ENCODE measurements around the gene PIK3C2B.
"Not testable (repeated sequence)": the region's sequence is repeated elsewhere in the genome, so short reads cannot be mapped to it uniquely, and the experiment has no call there.

Gene PIK3C2B, protein sequence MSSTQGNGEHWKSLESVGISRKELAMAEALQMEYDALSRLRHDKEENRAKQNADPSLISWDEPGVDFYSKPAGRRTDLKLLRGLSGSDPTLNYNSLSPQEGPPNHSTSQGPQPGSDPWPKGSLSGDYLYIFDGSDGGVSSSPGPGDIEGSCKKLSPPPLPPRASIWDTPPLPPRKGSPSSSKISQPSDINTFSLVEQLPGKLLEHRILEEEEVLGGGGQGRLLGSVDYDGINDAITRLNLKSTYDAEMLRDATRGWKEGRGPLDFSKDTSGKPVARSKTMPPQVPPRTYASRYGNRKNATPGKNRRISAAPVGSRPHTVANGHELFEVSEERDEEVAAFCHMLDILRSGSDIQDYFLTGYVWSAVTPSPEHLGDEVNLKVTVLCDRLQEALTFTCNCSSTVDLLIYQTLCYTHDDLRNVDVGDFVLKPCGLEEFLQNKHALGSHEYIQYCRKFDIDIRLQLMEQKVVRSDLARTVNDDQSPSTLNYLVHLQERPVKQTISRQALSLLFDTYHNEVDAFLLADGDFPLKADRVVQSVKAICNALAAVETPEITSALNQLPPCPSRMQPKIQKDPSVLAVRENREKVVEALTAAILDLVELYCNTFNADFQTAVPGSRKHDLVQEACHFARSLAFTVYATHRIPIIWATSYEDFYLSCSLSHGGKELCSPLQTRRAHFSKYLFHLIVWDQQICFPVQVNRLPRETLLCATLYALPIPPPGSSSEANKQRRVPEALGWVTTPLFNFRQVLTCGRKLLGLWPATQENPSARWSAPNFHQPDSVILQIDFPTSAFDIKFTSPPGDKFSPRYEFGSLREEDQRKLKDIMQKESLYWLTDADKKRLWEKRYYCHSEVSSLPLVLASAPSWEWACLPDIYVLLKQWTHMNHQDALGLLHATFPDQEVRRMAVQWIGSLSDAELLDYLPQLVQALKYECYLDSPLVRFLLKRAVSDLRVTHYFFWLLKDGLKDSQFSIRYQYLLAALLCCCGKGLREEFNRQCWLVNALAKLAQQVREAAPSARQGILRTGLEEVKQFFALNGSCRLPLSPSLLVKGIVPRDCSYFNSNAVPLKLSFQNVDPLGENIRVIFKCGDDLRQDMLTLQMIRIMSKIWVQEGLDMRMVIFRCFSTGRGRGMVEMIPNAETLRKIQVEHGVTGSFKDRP (N-terminal part only)

DNA sequence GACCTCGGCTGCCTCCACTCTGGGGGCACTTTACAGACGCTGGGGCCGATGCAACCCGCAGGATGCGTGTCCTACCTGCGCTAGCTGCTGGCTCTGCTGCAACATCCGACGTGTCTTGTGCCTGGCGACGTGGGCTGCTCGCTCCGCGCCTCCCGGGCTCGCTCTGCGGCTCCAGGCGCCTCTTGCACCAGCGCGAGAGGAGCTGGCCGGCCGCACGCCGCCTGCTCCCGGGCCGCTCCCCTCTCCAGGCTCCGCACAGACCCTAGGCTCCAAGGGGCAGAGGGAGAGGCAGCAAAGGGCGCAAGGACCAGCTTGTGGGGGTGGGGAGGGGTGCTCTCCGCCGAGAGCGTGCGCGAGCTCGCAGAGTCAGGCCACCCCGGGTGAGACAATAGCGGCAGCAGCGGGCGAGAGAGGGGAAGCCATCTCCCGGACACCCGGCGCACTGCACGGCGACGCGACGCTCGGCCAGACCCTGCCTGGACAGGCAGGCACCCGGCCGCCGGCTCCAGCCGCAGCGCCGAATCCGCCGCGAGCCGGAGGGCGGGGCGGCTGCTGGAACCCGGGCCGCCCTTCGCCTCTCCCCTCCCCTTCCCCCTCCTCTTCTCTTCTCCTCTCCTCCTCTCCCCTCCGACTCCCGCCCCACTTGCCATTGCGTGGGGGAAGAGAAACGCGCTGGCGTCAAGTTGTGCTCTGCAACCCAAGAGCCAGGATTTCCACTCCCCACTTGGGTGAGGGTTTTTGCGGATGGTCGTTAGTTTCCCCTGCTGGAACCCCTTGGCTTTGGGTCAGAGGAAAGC, at the start of gene PIK3C2B:
PIK3C2B (minus strand) TSS at position 525 of the 797 bp plus-strand sequence. CDS start 25,003 bp downstream, outside the sequence.
- peak; percentile 86 for DNase-seq

DNA sequence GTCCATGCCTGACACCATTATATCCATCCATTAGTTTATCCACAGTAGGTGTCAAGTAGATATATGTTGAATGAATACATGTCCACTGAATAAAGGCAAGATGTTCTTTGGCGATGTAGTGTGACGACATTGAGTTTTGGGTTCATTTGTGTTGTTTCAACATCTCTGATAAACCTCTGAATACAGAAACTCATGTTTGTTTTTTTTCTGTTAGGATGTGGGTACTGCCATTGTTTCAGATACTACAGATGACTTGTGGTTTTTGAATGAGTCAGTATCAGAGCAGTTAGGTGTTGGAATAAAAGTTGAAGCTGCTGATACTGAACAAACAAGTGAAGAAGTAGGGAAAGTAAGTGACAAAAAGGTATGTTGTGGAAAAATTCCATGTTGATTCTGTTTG, 49.7 kb upstream of the PIK3C2B start:
- DNase-seq: no peak

DNA sequence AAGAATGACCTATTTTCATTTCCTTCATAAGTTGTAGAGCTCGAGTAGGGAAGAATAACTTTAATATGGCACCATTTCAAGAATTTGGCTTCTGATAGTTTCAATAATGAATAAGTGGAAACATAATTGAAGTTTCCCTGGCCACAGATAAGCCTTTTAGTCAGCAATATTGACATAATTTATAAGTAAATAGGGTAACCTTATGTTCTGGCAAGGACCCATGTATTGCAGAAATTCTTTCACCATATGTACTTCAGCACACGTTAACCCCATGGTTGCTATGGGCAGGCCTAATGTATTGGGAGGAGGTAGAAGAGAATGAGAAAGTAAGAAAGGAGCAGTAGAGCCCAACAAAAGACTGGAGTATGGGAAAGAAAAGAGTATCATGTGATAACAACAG, 47.0 kb upstream of the PIK3C2B start:
- no peak for DNase-seq

DNA sequence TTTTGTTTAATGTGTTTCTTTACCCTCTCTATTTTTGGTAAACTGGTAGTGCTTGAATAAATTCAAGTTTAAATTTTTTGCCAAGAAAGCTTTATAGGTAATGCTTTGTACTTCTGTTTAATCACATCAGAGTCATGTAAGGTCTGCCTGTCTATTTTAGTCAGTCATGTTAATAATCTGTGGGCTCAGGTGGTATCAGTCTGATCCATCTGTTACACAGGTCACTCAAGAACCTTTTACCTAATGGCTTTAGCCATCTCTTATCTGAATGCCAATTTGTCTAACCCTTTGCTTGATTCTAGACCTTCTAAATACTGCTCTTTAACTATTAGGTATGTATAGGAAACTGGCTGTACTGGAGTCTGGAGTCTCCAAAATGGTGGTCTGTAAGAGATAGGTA, 38.2 kb upstream of the PIK3C2B start:
- no peak for DNase-seq

DNA sequence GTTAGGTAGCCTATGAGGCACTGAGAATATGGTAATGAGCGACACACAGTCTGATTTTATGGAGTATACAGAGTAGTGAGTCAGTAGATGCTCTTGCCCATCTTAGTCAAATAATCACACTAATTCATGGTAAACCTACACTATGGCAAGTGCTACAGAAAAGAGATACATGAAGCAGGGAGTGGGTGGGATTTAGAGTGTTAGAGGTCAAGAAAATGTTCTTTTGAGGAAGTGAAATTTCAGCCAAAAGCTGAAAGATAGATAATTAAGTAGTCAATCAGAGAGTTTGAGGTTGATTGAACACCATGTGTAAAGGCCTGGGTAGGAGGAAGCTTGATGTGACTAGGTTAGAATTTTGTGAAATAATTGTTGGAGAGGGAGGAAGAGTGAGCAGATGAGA, 36.3 kb upstream of the PIK3C2B start:
- no peak for DNase-seq

DNA sequence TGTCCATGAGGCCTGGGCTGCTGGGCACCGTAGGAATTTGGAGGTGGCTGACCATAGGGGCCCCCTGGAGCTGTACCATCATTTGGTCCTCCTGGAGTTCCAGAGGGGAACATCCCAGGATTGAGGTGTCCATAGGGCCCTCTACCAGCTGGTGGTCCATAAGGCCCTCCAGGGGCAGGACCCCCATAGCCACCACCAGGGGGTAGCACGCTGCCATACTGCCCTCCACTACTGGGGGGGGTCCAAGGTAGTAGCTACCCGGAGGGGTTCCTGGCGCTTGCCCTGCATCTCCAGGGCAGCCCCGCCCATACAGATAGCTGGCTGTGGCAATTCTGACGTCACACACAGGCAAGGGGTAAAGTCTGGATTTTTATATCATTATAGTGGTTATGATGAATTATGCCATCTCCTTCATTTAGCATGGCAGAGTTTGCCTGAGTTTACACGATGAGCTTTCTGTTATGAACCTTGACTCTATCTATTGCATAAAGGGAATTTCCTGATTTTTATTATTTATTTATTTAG, 34.8 kb upstream of the PIK3C2B start:
- no peak for DNase-seq

DNA sequence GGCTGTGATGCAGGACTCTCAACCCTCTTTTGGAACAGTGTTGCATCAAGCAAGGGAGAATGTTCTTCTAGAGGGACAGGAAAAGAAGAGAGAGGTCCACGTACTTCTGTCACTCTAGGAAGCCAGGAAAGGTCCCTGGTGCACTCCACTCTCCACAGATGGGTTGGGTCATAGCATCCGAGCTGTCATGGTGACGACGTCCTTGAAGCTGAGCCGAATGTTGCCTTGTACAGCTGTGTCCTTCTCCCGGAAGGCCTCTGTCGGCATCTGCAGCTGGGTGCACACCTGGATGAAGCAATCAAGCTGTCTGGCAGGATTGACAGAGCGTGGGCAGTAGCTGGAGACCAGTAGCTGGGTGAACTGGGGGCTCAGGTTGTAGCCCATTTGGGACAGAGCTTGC, 34.1 kb upstream of the PIK3C2B start:
- no peak for DNase-seq

DNA sequence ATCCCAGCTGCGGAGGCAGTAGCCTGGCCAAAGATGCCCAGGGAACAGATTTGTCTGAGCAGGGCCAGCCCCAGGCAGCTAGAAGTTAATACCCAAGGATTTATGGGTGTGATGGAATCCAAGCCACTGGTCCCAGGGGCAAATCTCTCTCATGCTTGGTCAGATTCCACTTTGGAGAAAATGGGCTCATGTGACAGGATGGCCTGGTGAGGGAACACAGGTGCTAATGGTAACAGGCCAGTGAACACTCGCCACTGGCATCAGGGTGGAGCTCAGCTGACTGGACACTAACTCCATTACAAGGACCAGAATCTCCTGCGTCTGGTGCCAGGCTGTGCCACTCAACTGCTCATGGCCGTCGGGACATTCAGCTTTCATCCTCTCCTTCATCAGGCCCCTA, 33.6 kb upstream of the PIK3C2B start:
- DNase-seq: no peak

DNA sequence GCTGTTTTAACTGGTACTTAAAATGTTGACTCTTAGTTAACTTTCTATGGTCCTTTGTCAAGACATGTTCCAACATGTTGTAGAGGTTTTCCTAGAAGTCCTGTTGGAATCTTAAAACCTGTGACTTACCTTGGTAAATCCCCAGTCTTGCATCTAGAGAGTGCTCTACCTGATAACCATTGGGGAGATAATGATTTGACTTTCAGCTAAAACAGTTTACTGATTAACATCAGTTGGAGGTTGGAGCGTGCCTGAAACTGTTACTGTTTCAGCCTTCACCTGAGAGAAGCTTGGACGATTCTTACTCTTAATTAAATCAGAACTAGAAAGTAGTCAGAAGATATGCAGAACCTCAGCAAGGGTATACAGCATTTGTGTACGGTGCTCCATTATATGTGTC, 30.4 kb upstream of the PIK3C2B start:
- no peak for DNase-seq

DNA sequence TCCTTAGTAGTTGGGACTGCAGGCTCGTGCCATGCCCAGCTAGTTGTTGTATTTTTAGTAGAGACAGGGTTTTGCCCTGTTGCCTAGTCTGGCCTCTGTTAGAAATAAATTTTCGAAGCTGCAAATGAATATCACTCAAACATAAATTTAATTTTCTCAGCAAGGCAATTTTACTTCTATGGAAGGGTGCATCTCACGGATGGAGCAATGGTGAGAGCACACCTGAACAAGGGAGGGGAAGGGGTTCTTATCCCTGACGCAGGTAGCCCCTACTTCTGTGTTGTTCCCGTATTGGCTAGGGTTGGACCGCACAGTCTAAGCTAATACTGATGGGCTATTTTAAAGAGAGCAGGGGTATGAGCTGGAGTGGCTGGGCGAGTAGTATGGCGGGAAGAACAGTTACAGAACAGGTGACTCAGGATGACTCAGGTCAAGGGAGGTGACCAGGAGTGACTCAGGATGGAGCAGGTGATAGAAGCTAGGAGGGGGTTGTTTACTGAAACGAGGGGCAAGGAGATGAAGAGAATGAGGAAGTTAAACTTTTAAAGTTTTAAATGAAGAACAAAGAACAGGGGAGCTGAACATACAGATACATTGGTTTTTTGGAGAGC, 29.1 kb upstream of the PIK3C2B start:
- no peak for DNase-seq

DNA sequence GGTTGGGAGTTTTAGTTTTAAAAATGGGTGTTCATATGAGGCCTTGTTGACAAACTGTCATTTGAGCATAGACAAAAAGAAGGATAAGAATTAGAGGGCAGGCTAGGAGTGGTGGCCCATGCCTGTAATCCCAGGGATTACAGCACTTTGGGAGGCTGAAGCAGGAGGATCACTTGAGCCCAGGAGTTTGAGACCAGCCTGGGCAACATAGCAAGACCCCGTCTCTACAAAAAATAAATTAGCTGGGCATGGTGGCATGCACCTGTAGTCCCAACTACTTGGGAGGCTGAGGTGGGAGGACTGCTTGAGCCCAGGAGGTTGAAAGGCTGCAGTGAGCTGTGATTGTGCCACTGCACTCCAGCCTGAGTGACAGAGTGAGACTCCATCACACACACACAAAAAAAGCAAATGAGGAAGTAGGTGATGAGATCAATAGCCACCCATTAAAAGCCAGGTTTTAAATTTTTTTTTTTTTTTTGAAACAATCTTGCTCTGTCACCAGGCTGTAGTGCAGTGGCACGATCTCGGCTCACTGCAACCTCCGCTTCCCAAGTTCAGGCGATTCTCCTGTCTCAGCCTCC, 27.4 kb upstream of the PIK3C2B start:
- not testable (repeated sequence) for DNase-seq

DNA sequence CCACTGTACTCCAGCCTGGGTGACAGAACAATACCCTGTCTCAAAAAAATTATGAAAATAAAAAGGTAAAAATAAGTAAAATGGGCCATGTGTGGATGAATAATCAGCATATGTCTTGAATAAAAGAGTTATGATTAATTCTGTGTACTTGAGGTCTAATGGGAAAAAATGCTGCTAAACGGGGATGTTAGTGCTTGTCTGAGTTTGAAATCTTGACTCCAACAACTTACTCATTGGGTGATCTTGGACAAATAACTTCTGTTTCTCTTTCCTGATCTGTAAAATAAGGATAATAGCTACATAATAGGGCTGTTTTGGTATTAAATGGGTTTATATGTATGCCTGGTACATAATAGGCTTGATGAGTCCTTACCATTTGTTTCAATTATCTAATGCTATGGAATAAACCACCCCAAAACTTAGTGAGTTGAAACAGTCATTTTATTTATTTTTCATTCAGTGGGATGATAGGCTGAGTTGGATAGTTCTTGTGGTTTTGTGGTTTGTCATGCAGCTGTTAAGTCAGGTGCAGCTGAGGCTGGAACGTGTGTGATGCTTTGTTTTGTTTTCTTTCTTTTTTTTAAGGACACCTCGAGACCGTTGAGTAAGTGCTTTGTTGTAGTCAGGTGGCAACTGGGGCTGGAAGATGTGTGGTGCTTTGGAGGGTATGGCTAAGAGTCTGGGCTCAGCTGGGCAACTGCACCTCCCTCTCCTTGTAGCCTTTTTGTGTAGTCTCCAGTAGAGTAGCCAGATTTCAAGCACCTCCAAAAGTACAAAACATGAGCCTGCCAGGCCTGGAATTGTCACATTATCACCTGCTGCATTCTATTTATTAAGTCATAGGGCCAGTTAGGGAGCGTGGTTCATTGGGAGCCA, 26.5 kb upstream of the PIK3C2B start:
- no peak for DNase-seq

DNA sequence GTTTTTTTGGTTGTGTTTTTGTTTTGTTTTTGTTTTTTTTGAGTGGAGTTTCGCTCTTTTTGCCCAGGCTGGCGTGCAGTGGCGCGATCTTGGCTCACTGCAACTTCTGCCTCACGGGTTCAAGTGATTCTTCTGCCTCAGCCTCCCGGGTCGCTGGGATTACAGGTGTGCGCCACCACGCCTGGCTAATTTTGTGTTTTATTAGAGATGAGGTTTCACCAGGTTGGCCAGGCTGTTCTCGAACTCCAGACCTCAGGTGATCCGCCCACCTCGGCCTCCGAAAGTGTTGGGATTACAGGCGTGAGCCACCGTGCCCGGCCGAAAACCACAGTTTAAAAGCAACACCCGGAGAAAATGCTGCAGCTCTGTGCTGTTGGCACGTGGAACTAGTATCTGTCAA, 22.8 kb upstream of the PIK3C2B start:
- DNase-seq: not testable (repeated sequence)

DNA sequence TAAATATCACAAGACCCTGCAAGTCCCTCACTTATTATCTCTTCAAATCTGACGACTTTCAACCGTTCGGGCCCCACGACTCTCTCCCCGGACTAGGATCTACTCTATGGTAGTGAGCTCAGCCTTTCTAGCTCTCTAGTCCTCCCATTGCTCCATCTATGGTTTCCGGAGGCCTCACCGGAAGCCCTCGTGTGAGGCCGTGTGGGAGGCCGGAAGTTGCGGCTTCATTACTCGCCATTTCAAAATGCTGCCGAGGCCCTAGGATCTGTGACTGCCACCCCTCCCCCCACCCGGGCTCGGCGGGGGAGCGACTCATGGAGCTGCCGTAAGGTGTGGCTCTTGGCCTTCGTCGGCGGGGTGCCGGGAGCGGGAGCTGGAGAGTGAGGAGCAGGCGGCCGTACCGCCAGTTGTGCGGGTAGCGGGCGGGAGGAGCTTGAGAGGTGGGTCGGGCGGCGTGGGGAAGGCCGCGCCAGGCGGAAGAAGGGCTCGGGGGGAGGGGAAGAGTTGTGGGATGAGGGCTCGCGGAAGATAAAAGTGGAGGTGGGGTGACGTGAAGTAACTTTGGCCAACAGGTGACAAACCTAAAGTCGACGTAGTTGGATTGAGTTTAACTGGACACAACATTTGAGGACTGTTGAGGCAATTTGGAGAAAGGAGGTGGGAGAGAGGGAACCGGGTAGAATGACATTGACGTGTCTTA, 21.7 kb upstream of the PIK3C2B start, which contains the start of gene MDM4:
MDM4 (plus strand) TSS at position 227 of the 700 bp plus-strand sequence. CDS start 9,113 bp downstream, outside the sequence.
- DNase-seq: peak; percentile 98

DNA sequence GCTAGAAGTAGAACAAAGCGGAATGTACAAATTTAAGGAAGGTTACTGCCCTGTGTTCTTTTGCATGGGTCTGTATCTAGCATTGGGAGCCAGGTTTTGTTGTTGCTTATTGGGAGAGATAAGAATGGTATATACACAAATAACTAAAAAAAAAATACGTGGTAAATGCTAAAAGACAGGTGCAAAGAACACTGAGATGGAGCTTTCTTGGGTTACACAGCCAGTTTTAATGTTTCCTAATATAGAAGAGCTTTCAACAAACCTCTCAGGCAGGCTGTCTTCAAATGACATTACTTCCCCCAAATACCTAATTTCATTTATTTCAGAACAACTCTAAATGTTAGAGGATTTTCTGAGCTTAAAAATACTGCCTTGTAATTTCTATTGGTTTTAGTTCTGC, 20.2 kb upstream of the PIK3C2B start:
- DNase-seq: no peak

DNA sequence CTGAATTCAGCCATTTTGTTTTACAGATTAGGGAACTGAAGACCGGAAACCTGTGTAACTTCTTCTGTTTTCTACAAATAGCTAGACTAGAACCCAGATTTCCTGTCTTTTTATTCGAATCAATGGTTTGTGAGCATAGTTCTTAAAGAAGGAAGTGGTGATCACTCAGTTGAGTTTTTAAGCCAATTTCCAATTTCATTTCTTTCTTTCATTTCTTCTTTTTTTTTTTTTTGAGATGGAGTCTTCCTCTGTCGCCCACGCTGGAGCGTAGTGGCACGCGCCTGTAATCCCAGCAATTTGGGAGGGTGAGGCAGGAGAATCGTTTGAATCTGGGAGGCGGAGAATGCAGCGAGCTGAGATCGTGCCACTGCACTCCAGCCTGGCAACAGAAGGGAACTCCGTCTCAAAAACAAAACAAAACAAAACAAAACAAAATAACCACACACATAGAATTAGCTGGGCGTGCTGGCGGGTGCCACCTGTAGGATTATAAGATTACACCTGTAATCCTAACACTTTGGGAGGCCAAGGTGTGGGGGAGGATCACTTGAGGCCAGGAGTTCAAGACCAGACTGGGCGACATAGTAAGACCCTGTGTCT, 18.6 kb upstream of the PIK3C2B start:
- no peak for DNase-seq

DNA sequence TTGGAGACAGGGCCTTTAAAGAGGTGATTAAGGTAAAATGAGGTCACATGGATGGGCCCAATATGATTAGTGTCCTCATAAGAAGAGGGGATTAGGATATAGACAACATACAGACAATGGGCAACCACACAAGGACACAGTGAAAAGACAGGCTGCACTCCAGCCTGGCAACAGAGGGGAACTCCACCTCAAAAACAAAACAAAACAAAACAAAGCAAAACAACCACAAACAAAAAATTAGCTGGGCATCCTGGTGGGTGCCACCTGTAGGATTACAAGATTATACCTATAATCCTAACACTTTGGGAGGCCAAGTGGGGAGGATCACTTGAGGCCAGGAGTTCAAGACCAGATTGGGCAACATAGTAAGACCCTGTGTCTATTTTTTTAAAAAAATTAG, 16.8 kb upstream of the PIK3C2B start:
- DNase-seq: no peak

DNA sequence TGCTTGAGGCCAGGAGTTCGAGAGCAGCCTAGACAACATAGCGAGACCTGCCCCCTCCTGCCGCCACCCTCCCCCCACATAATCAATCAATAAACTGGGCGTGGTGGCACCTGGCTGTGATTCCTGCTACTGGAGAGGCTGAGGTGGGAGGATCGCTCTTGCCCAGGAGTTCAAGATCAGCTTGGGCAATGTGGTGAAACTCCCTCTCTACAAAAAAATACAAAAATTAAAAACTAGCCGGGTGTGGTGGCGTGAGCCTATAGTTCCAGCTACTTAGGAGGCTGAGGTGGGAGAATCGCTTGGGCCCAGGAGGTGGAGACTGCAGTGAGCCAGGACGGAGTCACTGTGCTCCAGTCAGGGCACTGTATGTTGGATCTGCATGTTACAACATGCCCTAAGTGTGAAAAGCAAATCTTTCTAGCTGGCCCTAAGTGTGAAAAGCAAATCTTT, 14.6 kb upstream of the PIK3C2B start:
- DNase-seq: peak; percentile 56
